Measurements from ENCODE around the gene RGS2.

RGS2 gene

GRCh38 chr1:192805832-192806323 lies 3.0 kb upstream of the RGS2 start:
- TF ChIP-seq CTCF (IDR thresholded peaks at IDR 0.05; ENCODE audit: low read depth, low read length): peak; percentile 27; the same call in 1 of the 2 replicates
- H3K4me3 ChIP-seq (ENCODE audit: low read depth, low read length): no peak overlapping the region

DNA sequence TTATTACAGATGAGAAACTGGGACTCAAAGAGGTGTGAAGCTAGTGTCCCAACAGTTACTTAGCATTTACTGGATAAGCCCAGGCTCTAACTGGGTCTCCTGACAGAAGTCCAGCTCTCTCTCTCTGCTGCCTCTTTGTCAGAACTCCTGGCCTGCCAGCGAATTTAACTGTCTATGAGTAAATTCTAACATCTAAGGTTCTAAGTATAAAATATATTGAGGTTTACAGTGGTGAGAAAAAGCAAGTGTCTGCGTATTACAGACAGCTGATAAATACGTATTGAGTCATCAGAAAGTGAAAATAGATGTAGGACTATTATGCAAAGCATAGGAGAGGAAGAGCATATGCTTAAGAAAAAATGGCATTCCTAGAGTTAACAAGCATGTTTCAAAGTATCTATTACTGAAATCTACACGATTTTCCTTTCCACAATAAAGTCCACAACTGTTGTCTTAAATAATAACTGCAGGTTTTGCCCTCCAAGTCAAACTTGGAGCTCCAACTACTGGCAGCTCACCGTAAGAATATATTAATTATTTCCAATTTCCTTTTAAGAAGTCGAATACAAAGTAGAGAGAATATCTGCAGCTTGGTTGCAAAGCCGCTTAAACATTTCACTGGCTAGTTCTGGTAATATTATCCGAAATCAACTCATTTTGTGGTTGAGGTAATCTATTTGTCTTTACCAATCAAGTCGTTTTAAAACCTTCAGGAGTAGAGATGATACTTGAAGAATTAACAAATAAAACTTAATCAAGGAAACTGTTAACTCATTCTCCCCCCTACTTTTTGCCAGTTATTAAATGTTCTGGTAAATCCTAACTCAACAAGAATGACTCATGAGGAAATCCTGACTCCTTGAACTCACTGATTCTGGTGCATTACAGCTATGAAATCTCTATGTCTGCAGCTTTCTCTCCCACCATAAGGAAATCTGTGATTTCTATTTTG lies 1.4 kb upstream of the RGS2 start:
- TF ChIP-seq CTCF (IDR thresholded peaks at IDR 0.05; ENCODE audit: low read depth, low read length): 0 out of 2 replicates have a peak, but pooled peaks have one; percentile 2
- H3K4me3 ChIP-seq (ENCODE audit: low read depth, low read length): peak overlapping the region; percentile 95; the same call in 1 of the 2 replicates

DNA sequence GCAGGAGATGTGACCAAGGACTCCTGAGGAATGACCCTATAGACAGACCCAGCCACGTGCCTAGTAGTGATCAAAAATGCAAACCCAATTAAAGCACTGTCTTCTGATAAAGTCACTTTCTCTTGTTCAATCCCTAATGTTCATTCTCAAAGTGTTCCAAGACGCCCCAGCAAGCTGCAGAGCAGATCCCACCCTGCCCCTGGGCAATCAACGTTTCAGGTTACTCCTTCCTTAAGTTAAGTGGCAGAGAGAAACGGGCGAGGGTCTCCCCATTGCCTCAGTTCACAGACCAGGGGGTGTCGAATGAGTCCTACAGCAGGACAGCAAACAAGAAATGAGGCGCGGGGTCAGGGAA lies 699 bp upstream of the RGS2 start:
- H3K4me3 ChIP-seq (ENCODE audit: low read depth, low read length): peak overlapping the region; percentile 95
- no peak for TF ChIP-seq CTCF (IDR thresholded peaks at IDR 0.05; ENCODE audit: low read depth, low read length)

GRCh38 chr1:192809307-192810252 lies 741 bp downstream of the RGS2 start:
- peak overlapping the region; percentile 95 for H3K4me3 ChIP-seq (ENCODE audit: low read depth, low read length)
- TF ChIP-seq CTCF (IDR thresholded peaks at IDR 0.05; ENCODE audit: low read depth, low read length): no peak

GRCh38 chr1:192810253-192810880 lies 1.5 kb downstream of the RGS2 start:
- H3K4me3 ChIP-seq (ENCODE audit: low read depth, low read length): peak overlapping the region; percentile 95

GRCh38 chr1:192811006-192811405 lies 2.2 kb downstream of the RGS2 start:
- TF ChIP-seq CTCF (IDR thresholded peaks at IDR 0.05; ENCODE audit: low read depth, low read length): no peak
- H3K4me3 ChIP-seq (ENCODE audit: low read depth, low read length): no peak overlapping the region

More at GRCh38 chr1:192810253-192810880, 1.5 kb downstream of the RGS2 start:
- TF ChIP-seq CTCF (IDR thresholded peaks at IDR 0.05; ENCODE audit: low read depth, low read length): no peak
